ENCODE data around the gene TCF4. TPM values are rescaled to one million over a fixed set of nuclear protein-coding genes. Genes with fewer than 3 reads are reported as not detected.

Gene TCF4
- total and polyA plus RNA-seq, 8 donors: 5.1 to 187 (median 39.9) TPM

GRCh38 chr18:55525845-55526244 is 62.1 kb downstream of the TCF4 start:
- Histone ChIP-seq H3K27me3 (no peaks in the 10 kb centered on the region), H3K4me3 (no peak overlapping the region), H3K4me1 (peaks cover 0 to 7% (median 0%) of the 10 kb centered on the region in 4 donors), H3K36me3 (no peaks in the 10 kb centered on the region), H3K9me3 (no peaks in the 10 kb centered on the region), H3K27ac (no peak overlapping the region)
- DNase-seq: no peak
- no peak for TF ChIP-seq POLR2A (IDR thresholded peaks at IDR 0.05)
- TF ChIP-seq POLR2AphosphoS5 (IDR thresholded peaks at IDR 0.05): no peak
- no peak for TF ChIP-seq EP300 (IDR thresholded peaks at IDR 0.05)
- no peak for TF ChIP-seq CTCF (IDR thresholded peaks at IDR 0.05)
- intact Hi-C loops (cut with DNase I; ENCODE audit: low total_unique reads): no loop called here

- no peak for TF ChIP-seq CTCF (IDR thresholded peaks at IDR 0.05)
- TF ChIP-seq POLR2A (IDR thresholded peaks at IDR 0.05): no peak
- no peak for DNase-seq
- intact Hi-C loops (cut with DNase I; ENCODE audit: low total_unique reads): no loop called here
- Histone ChIP-seq H3K4me3 (no peak overlapping the region), H3K36me3 (no peaks in the 10 kb centered on the region), H3K4me1 (peaks cover 0 to 2% (median 0%) of the 10 kb centered on the region in 4 donors), H3K27ac (no peak overlapping the region), H3K27me3 (no peaks in the 10 kb centered on the region), H3K9me3 (no peaks in the 10 kb centered on the region)
Observed at GRCh38 chr18:55524353-55525073, 63.5 kb downstream of the TCF4 start.

- H3K9me3 ChIP-seq: no peaks in the 10 kb centered on the region
Observed at GRCh38 chr18:55523001-55523400, 65.0 kb downstream of the TCF4 start.

GRCh38 chr18:55522011-55522410 is 66.0 kb downstream of the TCF4 start:
- 58 to 62% (median 61%) methylated on average over 3 of the region's 3 CpGs for WGBS, 5 donors
- TF ChIP-seq EP300 (IDR thresholded peaks at IDR 0.05): no peak
- TF ChIP-seq CTCF (IDR thresholded peaks at IDR 0.05): no peak
- TF ChIP-seq POLR2A (IDR thresholded peaks at IDR 0.05): no peak
- TF ChIP-seq POLR2AphosphoS5 (IDR thresholded peaks at IDR 0.05): no peak
- intact Hi-C loops (cut with DNase I; ENCODE audit: low total_unique reads): no loop called here
- H3K4me3 ChIP-seq: no peak overlapping the region
- H3K36me3 ChIP-seq: no peaks in the 10 kb centered on the region
- H3K4me1 ChIP-seq: no peaks in the 10 kb centered on the region
- H3K27me3 ChIP-seq: no peaks in the 10 kb centered on the region
- DNase-seq: no peak
- no peak overlapping the region for H3K27ac ChIP-seq
- H3K9me3 ChIP-seq: no peaks in the 10 kb centered on the region

More at GRCh38 chr18:55523001-55523400, 65.0 kb downstream of the TCF4 start:
- no peak overlapping the region for H3K27ac ChIP-seq
- intact Hi-C loops (cut with DNase I; ENCODE audit: low total_unique reads): no loop called here
- no peaks in the 10 kb centered on the region for H3K27me3 ChIP-seq
- H3K4me1 ChIP-seq: no peaks in the 10 kb centered on the region
- no peak for TF ChIP-seq EP300 (IDR thresholded peaks at IDR 0.05)
- no peak for TF ChIP-seq CTCF (IDR thresholded peaks at IDR 0.05)
- no peak for TF ChIP-seq POLR2A (IDR thresholded peaks at IDR 0.05)
- TF ChIP-seq POLR2AphosphoS5 (IDR thresholded peaks at IDR 0.05): no peak
- no peak for DNase-seq
- no peaks in the 10 kb centered on the region for H3K36me3 ChIP-seq
- no peak overlapping the region for H3K4me3 ChIP-seq

Measured in stomach (tissue), 9 donors.